GM21367 (cell line): Measurements from ENCODE around the gene DNAI1.

Experiments
- ATAC-seq: cut with Tn5 transposase; IDR thresholded peaks from one replicate; pipeline ENCODE4 v1.9.1; 2021; ENCODE audit not compliant: unreplicated experiment

Gene DNAI1

GRCh38 chr9:34510497-34511468 is 52.2 kb downstream of the DNAI1 start:
- no peak for ATAC-seq

- ATAC-seq: no peak
Observed at GRCh38 chr9:34512131-34513078, 53.8 kb downstream of the DNAI1 start.

GRCh38 chr9:34513567-34514214 is 55.1 kb downstream of the DNAI1 start:
- ATAC-seq: no peak

GRCh38 chr9:34514401-34514800 is 55.8 kb downstream of the DNAI1 start:
- no peak for ATAC-seq

GRCh38 chr9:34514816-34515215 is 56.2 kb downstream of the DNAI1 start:
- no peak for ATAC-seq

GRCh38 chr9:34515959-34516358 is 57.4 kb downstream of the DNAI1 start:
- ATAC-seq: no peak

GRCh38 chr9:34517185-34517584 is 58.6 kb downstream of the DNAI1 start:
- ATAC-seq: no peak

- ATAC-seq: no peak
Observed at GRCh38 chr9:34518110-34518616, 59.6 kb downstream of the DNAI1 start.

GRCh38 chr9:34518896-34519295 is 60.3 kb downstream of the DNAI1 start:
- ATAC-seq: no peak

GRCh38 chr9:34519321-34520020 is 60.9 kb downstream of the DNAI1 start:
- no peak for ATAC-seq

- no peak for ATAC-seq
Observed at GRCh38 chr9:34520096-34520495, 61.5 kb downstream of the DNAI1 start.

GRCh38 chr9:34520505-34521385 is 62.1 kb downstream of the DNAI1 start:
- no peak for ATAC-seq

GRCh38 chr9:34521406-34522045 is 62.9 kb downstream of the DNAI1 start:
- ATAC-seq: no peak

- ATAC-seq: no peak
Observed at GRCh38 chr9:34522091-34522887, 63.7 kb downstream of the DNAI1 start.

- ATAC-seq: peak; percentile 68
Observed at GRCh38 chr9:34522971-34523797, 64.6 kb downstream of the DNAI1 start, which contains the start of gene ENHO. TSS of gene ENHO (minus strand) at chr9:34522990. CDS start at chr9:34521695, 1,295 bp downstream.

GRCh38 chr9:34524349-34524748 is 65.7 kb downstream of the DNAI1 start:
- no peak for ATAC-seq

- no peak for ATAC-seq
Observed at GRCh38 chr9:34526026-34526425, 67.4 kb downstream of the DNAI1 start.
